DND-41 (cell line): ENCODE measurements around the gene GTF2F1.

Source experiments
- ATAC-seq: fragments of 200-7000 bp; cut with Tn5 transposase; 3 replicates; pipeline ENCODE4 v1.9.1; 2021; ENCODE audit warnings: low read depth; ENCODE audit not compliant: insufficient read depth
- DNase-seq: peaks from one replicate; pipeline ENCODE4 v3.0.0-alpha.2; 2020
- H2AFZ ChIP-seq: 2 replicates; pipeline ENCODE4 v1.6.0; 2012; ENCODE audit warnings: low read depth, low read length
- H3K27ac ChIP-seq: 2 replicates; pipeline ENCODE4 v1.5.1; 2012; ENCODE audit warnings: low read length, inconsistent platforms
- H3K27me3 ChIP-seq: fragments of 200-600 bp; sonication (generic); 2 replicates; pipeline ENCODE4 v1.6.0; 2012; ENCODE audit warnings: low read length, mild to moderate bottlenecking, inconsistent platforms; ENCODE audit not compliant: insufficient read depth, poor library complexity
- H3K36me3 ChIP-seq: 2 replicates; pipeline ENCODE4 v1.5.1; 2012; ENCODE audit warnings: low read length, inconsistent platforms; ENCODE audit not compliant: insufficient read depth
- H3K4me1 ChIP-seq: 2 replicates; pipeline ENCODE4 v1.5.1; 2012; ENCODE audit warnings: mild to moderate bottlenecking, low read length; ENCODE audit not compliant: insufficient read depth
- H3K4me2 ChIP-seq: 2 replicates; pipeline ENCODE4 v1.6.0; 2012; ENCODE audit warnings: mild to moderate bottlenecking, moderate library complexity, low read length, inconsistent platforms; ENCODE audit not compliant: insufficient read depth
- H3K4me3 ChIP-seq, 2 experiments: fragments of 200-600 bp in 1 of 2; shearing (Covaris generic) in 1 of 2; 2 replicates each; pipeline ENCODE4 v1.5.1; 2012 to 2016; ENCODE audit warnings: inconsistent platforms in 2 of 2, low read length in 2 of 2, mild to moderate bottlenecking in 2 of 2, low read depth in 1 of 2, moderate library complexity in 1 of 2
- H3K79me2 ChIP-seq: 2 replicates; pipeline ENCODE4 v1.6.0; 2012; ENCODE audit warnings: low read length, inconsistent platforms; ENCODE audit not compliant: insufficient read depth
- H3K9ac ChIP-seq: 2 replicates; pipeline ENCODE4 v1.6.0; 2012; ENCODE audit warnings: low read depth, mild to moderate bottlenecking, inconsistent platforms, low read length, moderate library complexity
- H3K9me3 ChIP-seq: 2 replicates; pipeline ENCODE4 v1.5.1; 2012; ENCODE audit warnings: low read length, moderate library complexity, mild to moderate bottlenecking, inconsistent platforms; ENCODE audit not compliant: insufficient read depth, severe bottlenecking
- H4K20me1 ChIP-seq: 2 replicates; pipeline ENCODE4 v1.6.0; 2012; ENCODE audit warnings: low read length; ENCODE audit not compliant: insufficient read depth
- EZH2 ChIP-seq: IDR thresholded peaks from 3 replicates; pipeline ENCODE4 v1.6.1; 2012; ENCODE audit warnings: borderline replicate concordance, low read depth, mild to moderate bottlenecking, moderate library complexity, low read length, inconsistent platforms; ENCODE audit not compliant: severe bottlenecking
- TF ChIP-seq, protein P1 (sequence below): IDR thresholded peaks from 2 replicates; pipeline ENCODE4 v1.5.1; 2012; ENCODE audit warnings: borderline replicate concordance, low read length, moderate library complexity, mild to moderate bottlenecking; ENCODE audit not compliant: poor library complexity, severe bottlenecking; ENCODE audit errors: extremely low read depth

The GTF2F1 gene

DNA sequence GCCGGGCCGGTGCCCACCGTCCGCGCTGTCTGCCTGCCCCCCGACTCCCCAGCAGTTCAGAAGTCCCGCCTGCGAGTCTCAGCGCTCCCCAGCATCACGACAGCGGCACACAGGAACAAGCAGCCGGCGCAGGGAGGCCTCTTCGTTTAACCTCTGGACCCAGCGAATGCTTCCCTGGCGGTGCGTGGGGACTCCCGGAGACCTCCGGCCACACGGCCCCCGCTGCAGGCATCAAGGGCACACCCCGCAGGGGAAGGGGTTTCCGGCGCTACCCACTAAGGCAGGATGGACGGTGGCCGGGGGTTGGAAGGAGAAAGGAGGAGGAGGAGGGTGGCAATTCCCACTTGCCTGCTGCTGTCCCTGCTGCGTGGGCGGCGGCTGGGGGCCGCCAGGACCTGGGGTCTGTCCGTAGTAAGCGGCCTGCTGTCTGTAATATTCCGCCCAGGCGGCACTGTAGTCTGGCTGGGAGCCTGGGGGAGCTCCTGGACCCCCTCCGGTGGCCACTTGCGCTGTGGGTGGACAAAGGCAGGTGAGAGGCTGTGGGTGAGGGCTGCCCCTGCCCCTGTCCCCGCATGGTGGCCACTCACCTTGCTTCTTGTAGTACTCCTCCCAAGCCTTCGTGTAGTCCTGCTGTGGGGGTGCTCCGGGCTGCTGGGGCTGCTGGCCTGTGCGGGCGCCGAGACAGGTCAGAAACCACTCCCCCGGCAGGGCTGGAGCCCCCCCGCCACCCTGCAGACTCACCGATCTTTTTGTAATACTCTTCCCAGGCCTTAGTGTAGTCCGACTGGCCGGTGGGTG, 22.0 kb upstream of the GTF2F1 start:
- Histone ChIP-seq H3K79me2 (peaks cover 25% of the 10 kb centered on the region), H3K27ac (no peak overlapping the region), H3K4me1 (no peaks in the 10 kb centered on the region), H3K27me3 (no peaks in the 10 kb centered on the region), H2AFZ (no peak overlapping the region), H3K4me3 (no peak overlapping the region), H3K4me2 (no peak overlapping the region), H3K9ac (no peak overlapping the region), H3K36me3 (peaks cover 66% of the 10 kb centered on the region), H3K9me3 (no peaks in the 10 kb centered on the region), H4K20me1 (peaks cover 72% of the 10 kb centered on the region)
- no peak for TF ChIP-seq EZH2
- TF ChIP-seq, protein P1, sequence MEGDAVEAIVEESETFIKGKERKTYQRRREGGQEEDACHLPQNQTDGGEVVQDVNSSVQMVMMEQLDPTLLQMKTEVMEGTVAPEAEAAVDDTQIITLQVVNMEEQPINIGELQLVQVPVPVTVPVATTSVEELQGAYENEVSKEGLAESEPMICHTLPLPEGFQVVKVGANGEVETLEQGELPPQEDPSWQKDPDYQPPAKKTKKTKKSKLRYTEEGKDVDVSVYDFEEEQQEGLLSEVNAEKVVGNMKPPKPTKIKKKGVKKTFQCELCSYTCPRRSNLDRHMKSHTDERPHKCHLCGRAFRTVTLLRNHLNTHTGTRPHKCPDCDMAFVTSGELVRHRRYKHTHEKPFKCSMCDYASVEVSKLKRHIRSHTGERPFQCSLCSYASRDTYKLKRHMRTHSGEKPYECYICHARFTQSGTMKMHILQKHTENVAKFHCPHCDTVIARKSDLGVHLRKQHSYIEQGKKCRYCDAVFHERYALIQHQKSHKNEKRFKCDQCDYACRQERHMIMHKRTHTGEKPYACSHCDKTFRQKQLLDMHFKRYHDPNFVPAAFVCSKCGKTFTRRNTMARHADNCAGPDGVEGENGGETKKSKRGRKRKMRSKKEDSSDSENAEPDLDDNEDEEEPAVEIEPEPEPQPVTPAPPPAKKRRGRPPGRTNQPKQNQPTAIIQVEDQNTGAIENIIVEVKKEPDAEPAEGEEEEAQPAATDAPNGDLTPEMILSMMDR: no peak
- ATAC-seq (no peak), DNase-seq (no peak)

DNA sequence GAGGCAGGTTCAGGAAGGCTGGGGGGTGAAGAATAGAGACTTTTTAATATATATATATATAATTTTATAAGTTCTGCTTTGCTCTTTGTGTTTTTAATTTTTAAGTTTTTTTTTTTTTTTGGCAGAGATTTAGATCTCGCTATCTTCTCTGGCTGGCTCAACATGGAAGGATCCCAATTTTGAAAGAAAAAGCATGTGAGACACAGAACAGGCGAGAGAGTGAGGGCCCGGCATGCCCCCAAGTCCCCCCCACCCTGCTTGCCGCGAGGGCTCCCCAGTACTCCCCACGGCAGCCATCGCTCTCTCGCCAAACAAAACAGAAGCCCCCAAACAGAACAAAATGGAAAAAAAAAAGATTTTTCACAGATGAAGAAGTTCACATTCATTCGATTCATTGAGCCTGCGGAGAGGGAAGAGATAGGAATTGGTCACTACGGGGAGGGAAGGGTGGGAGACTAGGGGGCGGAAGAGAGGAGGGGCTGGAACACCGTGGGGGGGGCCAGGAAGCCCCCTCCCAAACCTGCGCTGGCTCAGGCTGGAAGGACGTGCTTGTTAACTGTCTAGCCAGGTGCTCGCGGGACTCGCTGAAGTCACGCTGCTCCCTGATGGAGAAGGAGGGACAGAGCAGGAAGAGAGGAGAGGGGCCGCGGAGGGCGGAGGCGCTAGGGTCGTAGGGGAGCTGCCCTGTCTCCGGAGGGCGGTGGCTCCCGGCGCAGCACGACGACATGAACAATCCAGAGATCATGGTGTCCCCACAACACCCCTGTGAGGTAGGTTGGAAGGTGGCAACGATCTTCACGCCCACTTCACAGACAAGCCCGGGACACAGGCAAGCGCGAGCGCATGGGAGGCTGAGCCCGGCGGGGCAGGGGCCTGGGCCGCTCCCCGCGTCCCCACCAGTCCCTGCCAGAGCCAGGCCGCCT, 21.0 kb upstream of the GTF2F1 start:
- no peak overlapping the region for H3K4me2 ChIP-seq
- no peaks in the 10 kb centered on the region for H3K9me3 ChIP-seq
- H3K36me3 ChIP-seq: peaks cover 56% of the 10 kb centered on the region
- ATAC-seq: no peak
- H3K4me1 ChIP-seq: no peaks in the 10 kb centered on the region
- no peak overlapping the region for H3K9ac ChIP-seq
- H3K27me3 ChIP-seq: no peaks in the 10 kb centered on the region
- H3K27ac ChIP-seq: no peak overlapping the region
- DNase-seq: no peak
- no peak overlapping the region for H3K4me3 ChIP-seq
- TF ChIP-seq, protein P1: no peak
- TF ChIP-seq EZH2: no peak
- H2AFZ ChIP-seq: no peak overlapping the region
- H3K79me2 ChIP-seq: peaks cover 15% of the 10 kb centered on the region
- H4K20me1 ChIP-seq: peaks cover 61% of the 10 kb centered on the region

DNA sequence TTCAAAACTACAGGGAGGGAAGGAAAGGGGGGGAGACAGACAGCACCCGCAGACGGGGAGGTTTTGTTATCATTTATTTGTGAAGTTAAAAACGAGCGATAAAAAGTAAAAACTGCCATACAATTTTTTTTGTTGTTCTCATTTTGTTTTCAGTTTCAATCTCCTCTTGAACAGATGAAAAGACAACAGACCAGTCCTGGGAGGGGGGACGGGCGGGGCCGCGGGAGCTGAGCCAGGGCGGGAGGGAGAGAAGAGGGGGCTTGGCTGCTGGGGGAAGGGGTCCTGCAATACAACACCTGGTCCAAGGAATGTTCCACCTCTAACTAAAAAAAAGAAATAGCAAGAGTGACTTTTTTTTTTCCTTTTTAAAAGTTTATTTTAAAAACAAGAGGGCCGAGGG, 20.3 kb upstream of the GTF2F1 start:
- no peak overlapping the region for H3K4me3 ChIP-seq
- peaks cover 54% of the 10 kb centered on the region for H4K20me1 ChIP-seq
- H3K79me2 ChIP-seq: peaks cover 8% of the 10 kb centered on the region
- H3K27ac ChIP-seq: no peak overlapping the region
- H3K4me1 ChIP-seq: no peaks in the 10 kb centered on the region
- TF ChIP-seq EZH2: no peak
- TF ChIP-seq, protein P1: no peak
- H2AFZ ChIP-seq: no peak overlapping the region
- no peaks in the 10 kb centered on the region for H3K9me3 ChIP-seq
- no peak overlapping the region for H3K9ac ChIP-seq
- DNase-seq: no peak
- no peaks in the 10 kb centered on the region for H3K27me3 ChIP-seq
- H3K4me2 ChIP-seq: no peak overlapping the region
- ATAC-seq: no peak
- H3K36me3 ChIP-seq: peaks cover 49% of the 10 kb centered on the region
